BJ (cell line): Measurements from ENCODE around the gene SLC22A23. TPM values are rescaled to one million over a fixed set of nuclear protein-coding genes. Genes with fewer than 3 reads are reported as not detected.

Experiments used
- CTCF ChIA-PET: fragments of 350-600 bp; formaldehyde crosslinking; extraction: SDS; loops from one replicate; lab custom pipeline; 2021; ENCODE audit warnings: antibody characterized with exemption, inconsistent platforms; lab: Yijun Ruan, JAX
- POLR2A ChIA-PET: fragments of 300-600 bp; sonication (Branson Sonifier 250); formaldehyde crosslinking; extraction: SDS; loops from one replicate; lab custom pipeline; 2021; ENCODE audit warnings: antibody characterized with exemption; lab: Charles Lee
- DNase-seq: peaks from one replicate; pipeline ENCODE4 v3.0.0-alpha.2; 2011; ENCODE audit warnings: low read depth
- H3K27me3 ChIP-seq: 2 replicates; pipeline ENCODE4 v1.6.0; 2011; ENCODE audit warnings: low read length; ENCODE audit not compliant: control insufficient read depth, insufficient read depth
- H3K36me3 ChIP-seq: 2 replicates; pipeline ENCODE4 v1.5.1; 2011; ENCODE audit warnings: low read length; ENCODE audit not compliant: control insufficient read depth, insufficient read depth
- H3K4me3 ChIP-seq: 2 replicates; pipeline ENCODE4 v1.5.1; 2011; ENCODE audit warnings: low read depth, mild to moderate bottlenecking, control low read depth, low read length
- polyA plus RNA-seq: library from polyadenylated mRNA; depleted of rRNA; stranded (reverse); fragments of >200 nt; gene quantifications from 2 replicates; pipeline ENCODE4 v1.2.3, GENCODE V29; 2011
- TF ChIP-seq, protein P1 (sequence below): IDR thresholded peaks from 2 replicates; pipeline ENCODE4 v1.5.1; 2011; ENCODE audit warnings: low read depth, mild to moderate bottlenecking, control low read depth, inconsistent platforms, low read length, moderate library complexity; ENCODE audit not compliant: insufficient read depth

Gene SLC22A23
- polyA plus RNA-seq, 1 experiment = 0.44 TPM

GRCh38 chr6:3329393-3330051, 127.3 kb downstream of the SLC22A23 start:
- Histone ChIP-seq H3K4me3 (no peak overlapping the region), H3K36me3 (no peaks in the 10 kb centered on the region), H3K27me3 (peaks cover 16% of the 10 kb centered on the region)
- TF ChIP-seq, protein P1, sequence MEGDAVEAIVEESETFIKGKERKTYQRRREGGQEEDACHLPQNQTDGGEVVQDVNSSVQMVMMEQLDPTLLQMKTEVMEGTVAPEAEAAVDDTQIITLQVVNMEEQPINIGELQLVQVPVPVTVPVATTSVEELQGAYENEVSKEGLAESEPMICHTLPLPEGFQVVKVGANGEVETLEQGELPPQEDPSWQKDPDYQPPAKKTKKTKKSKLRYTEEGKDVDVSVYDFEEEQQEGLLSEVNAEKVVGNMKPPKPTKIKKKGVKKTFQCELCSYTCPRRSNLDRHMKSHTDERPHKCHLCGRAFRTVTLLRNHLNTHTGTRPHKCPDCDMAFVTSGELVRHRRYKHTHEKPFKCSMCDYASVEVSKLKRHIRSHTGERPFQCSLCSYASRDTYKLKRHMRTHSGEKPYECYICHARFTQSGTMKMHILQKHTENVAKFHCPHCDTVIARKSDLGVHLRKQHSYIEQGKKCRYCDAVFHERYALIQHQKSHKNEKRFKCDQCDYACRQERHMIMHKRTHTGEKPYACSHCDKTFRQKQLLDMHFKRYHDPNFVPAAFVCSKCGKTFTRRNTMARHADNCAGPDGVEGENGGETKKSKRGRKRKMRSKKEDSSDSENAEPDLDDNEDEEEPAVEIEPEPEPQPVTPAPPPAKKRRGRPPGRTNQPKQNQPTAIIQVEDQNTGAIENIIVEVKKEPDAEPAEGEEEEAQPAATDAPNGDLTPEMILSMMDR = no peak
- CTCF ChIA-PET = no interaction called here
- POLR2A ChIA-PET = no interaction called here
- DNase-seq = no peak

GRCh38 chr6:3328796-3329195, 128.1 kb downstream of the SLC22A23 start:
- DNase-seq = no peak
- POLR2A ChIA-PET = no interaction called here
- TF ChIP-seq, protein P1 = no peak
- H3K27me3 ChIP-seq = peaks cover 16% of the 10 kb centered on the region
- CTCF ChIA-PET = no interaction called here
- no peaks in the 10 kb centered on the region for H3K36me3 ChIP-seq
- H3K4me3 ChIP-seq = no peak overlapping the region

GRCh38 chr6:3328145-3328544, 128.7 kb downstream of the SLC22A23 start:
- Histone ChIP-seq H3K4me3 (no peak overlapping the region), H3K27me3 (peaks cover 14% of the 10 kb centered on the region), H3K36me3 (no peaks in the 10 kb centered on the region)
- DNase-seq = no peak
- ChIA-PET CTCF (no interaction called here), POLR2A (no interaction called here)
- TF ChIP-seq, protein P1 = no peak

GRCh38 chr6:3327403-3327802, 129.4 kb downstream of the SLC22A23 start:
- POLR2A ChIA-PET = no interaction called here
- H3K36me3 ChIP-seq = no peaks in the 10 kb centered on the region
- peaks cover 8% of the 10 kb centered on the region for H3K27me3 ChIP-seq
- TF ChIP-seq, protein P1 = no peak
- no peak overlapping the region for H3K4me3 ChIP-seq
- CTCF ChIA-PET = no interaction called here
- no peak for DNase-seq

DNA sequence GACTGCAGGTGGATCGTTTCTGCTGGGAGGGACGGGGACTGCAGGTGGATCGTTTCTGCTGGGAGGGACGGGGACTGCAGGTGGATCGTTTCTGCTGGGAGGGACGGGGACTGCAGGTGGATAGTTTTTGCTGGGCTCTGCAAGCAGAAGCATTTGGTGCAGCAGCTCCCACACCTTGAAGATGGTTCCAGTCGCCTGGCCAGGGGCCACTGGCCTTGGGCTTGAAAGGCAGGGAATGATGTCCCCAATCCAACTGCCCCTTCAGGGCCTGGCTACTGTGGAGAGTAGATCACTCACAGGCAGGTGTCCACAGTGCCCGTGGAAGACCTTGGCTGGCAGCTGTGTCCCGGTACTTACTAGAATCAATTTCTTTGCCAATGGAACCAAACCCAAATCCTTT, 129.9 kb downstream of the SLC22A23 start:
- DNase-seq = no peak
- POLR2A ChIA-PET = no interaction called here
- H3K27me3 ChIP-seq = peaks cover 7% of the 10 kb centered on the region
- H3K36me3 ChIP-seq = no peaks in the 10 kb centered on the region
- TF ChIP-seq, protein P1 = no peak
- CTCF ChIA-PET = interaction anchor here (1.2 kb wide), 1 partner anchor 15 kb away, joined by 3 read pairs; no protein-coding TSS in a partner anchor
- no peak overlapping the region for H3K4me3 ChIP-seq
